Endothelial cell of umbilical vein (primary cell): Measurements from ENCODE around the gene WDR37. TPM values are rescaled to one million over a fixed set of nuclear protein-coding genes. Genes with fewer than 3 reads are reported as not detected.

ENCODE experiments used
- BruUV-seq: library from RNA; stranded (reverse); fragments of 400-500 nt; replicated peaks from 2 replicates; lab custom pipeline; 2021; lab: Mats Ljungman, UMichigan
- CTCF ChIA-PET: fragments of 300-600, 350-600 bp; sonication (Branson Sonifier 250); formaldehyde crosslinking; loops from one replicate; lab custom pipeline; 2021; ENCODE audit warnings: antibody characterized with exemption, inconsistent platforms; lab: Charles Lee
- POLR2A ChIA-PET: fragments of 300-600, 350-600 bp; sonication (Branson Sonifier 250); formaldehyde crosslinking; loops from one replicate; lab custom pipeline; 2021; ENCODE audit warnings: antibody characterized with exemption, inconsistent platforms; lab: Charles Lee
- DNase-seq: peaks from one replicate; pipeline ENCODE4 v3.0.0-alpha.2; 2011; ENCODE audit warnings: low read depth, low spot score
- FAIRE-seq: peaks from 2 replicates; lab custom pipeline; 2011; peaks lifted over from hg19 to GRCh38; lab: Jason Lieb, UNC
- H2AFZ ChIP-seq: 2 replicates; pipeline ENCODE4 v1.6.0; 2012; ENCODE audit warnings: low read depth, low read length, control low read depth, inconsistent platforms
- H3K27ac ChIP-seq: 2 replicates; pipeline ENCODE4 v1.5.1; 2011; ENCODE audit warnings: low read depth, mild to moderate bottlenecking, control low read depth, low read length, moderate library complexity; ENCODE audit not compliant: insufficient read depth
- H3K27me3 ChIP-seq, 2 experiments: 2 replicates each; pipeline versions ENCODE4 v1.6.0 to v1.6.1; 2011; ENCODE audit warnings: low read length in 2 of 2, mixed read lengths in 1 of 2; ENCODE audit not compliant: control insufficient read depth in 2 of 2, insufficient read depth in 2 of 2
- H3K36me3 ChIP-seq, 2 experiments: 2 replicates in 1 of 2; 3 replicates in 1 of 2; pipeline ENCODE4 v1.5.1; 2011; ENCODE audit warnings: low read length in 2 of 2, mild to moderate bottlenecking in 1 of 2, moderate library complexity in 1 of 2; ENCODE audit not compliant: control insufficient read depth in 2 of 2, insufficient read depth in 2 of 2; ENCODE audit errors: extremely low read depth in 1 of 2
- H3K4me1 ChIP-seq: 3 replicates; pipeline ENCODE4 v1.5.1; 2011; ENCODE audit warnings: mild to moderate bottlenecking, low read length; ENCODE audit not compliant: control insufficient read depth, insufficient read depth; ENCODE audit errors: extremely low read depth
- H3K4me2 ChIP-seq: 2 replicates; pipeline ENCODE4 v1.6.1; 2011; ENCODE audit warnings: low read length, control low read depth, mixed read lengths; ENCODE audit not compliant: insufficient read depth
- H3K4me3 ChIP-seq, 3 experiments: fragments of 200-600 bp in 1 of 3; sonication (generic), shearing (Covaris generic) in 1 of 3; replicated peaks in 1 of 3; 2 replicates each; pipeline ENCODE4 v1.5.1; 2011 to 2016; ENCODE audit warnings: control low read depth in 3 of 3, low read length in 3 of 3, mild to moderate bottlenecking in 2 of 3, inconsistent platforms in 1 of 3, low read depth in 1 of 3, moderate library complexity in 1 of 3; ENCODE audit not compliant: insufficient read depth in 1 of 3
- H3K79me2 ChIP-seq: 2 replicates; pipeline ENCODE4 v1.6.0; 2012; ENCODE audit warnings: low read length, inconsistent platforms; ENCODE audit not compliant: control insufficient read depth, insufficient read depth
- H3K9ac ChIP-seq: replicated peaks from 2 replicates; pipeline ENCODE3; 2011; ENCODE audit warnings: low read length, control low read depth; ENCODE audit not compliant: insufficient read depth; ENCODE audit errors: extremely low read depth
- H3K9me1 ChIP-seq: replicated peaks from 3 replicates; pipeline ENCODE4 v1.6.0; 2011; ENCODE audit warnings: mild to moderate bottlenecking, low read length; ENCODE audit not compliant: control insufficient read depth, insufficient read depth; ENCODE audit errors: extremely low read depth
- H3K9me3 ChIP-seq: replicated peaks from 2 replicates; pipeline ENCODE4 v1.5.1; 2012; ENCODE audit warnings: low read length, inconsistent platforms; ENCODE audit not compliant: control insufficient read depth, insufficient read depth
- H4K20me1 ChIP-seq: replicated peaks from 2 replicates; pipeline ENCODE3; 2011; ENCODE audit warnings: mild to moderate bottlenecking, low read length; ENCODE audit not compliant: control insufficient read depth, insufficient read depth; ENCODE audit errors: extremely low read depth
- CTCF ChIP-seq, 2 donors: IDR thresholded peaks; 1 replicate in 1 of 2; 2 replicates in 1 of 2; pipeline ENCODE4 v1.5.1; 2011; ENCODE audit warnings: low read length in 2 of 2, mild to moderate bottlenecking in 2 of 2, moderate library complexity in 2 of 2, control low read depth in 1 of 2, inconsistent platforms in 1 of 2, low read depth in 1 of 2; ENCODE audit not compliant: insufficient read depth in 1 of 2; ENCODE audit errors: extremely low read depth in 1 of 2
- EZH2 ChIP-seq: IDR thresholded peaks from 2 replicates; pipeline ENCODE4 v1.6.1; 2012; ENCODE audit warnings: borderline replicate concordance, low read depth, mild to moderate bottlenecking, moderate library complexity, low read length, inconsistent platforms; ENCODE audit not compliant: severe bottlenecking
- FOS ChIP-seq: IDR thresholded peaks from 2 replicates; pipeline ENCODE4 v1.6.1; 2011; ENCODE audit warnings: mild to moderate bottlenecking, low read length, moderate library complexity, borderline replicate concordance; ENCODE audit not compliant: insufficient read depth
- GATA2 ChIP-seq: IDR thresholded peaks from 2 replicates; pipeline ENCODE4 v1.7.0; 2011; ENCODE audit warnings: low read depth, mild to moderate bottlenecking, moderate library complexity, mixed read lengths, low read length; ENCODE audit not compliant: insufficient read length, insufficient read depth
- JUN ChIP-seq: IDR thresholded peaks from 2 replicates; pipeline ENCODE4 v1.6.1; 2011; ENCODE audit warnings: borderline replicate concordance, low read depth; ENCODE audit not compliant: insufficient read length, insufficient read depth
- MYC ChIP-seq: IDR thresholded peaks from one replicate; pipeline ENCODE4 v1.6.1; 2011; ENCODE audit warnings: mild to moderate bottlenecking, low read depth, low read length
- POLR2A ChIP-seq: IDR thresholded peaks from 2 replicates; pipeline ENCODE4 v1.6.1; 2012; ENCODE audit warnings: low read depth, mild to moderate bottlenecking, control low read depth, low read length
- POLR2AphosphoS5 ChIP-seq: IDR thresholded peaks from 2 replicates; pipeline ENCODE4 v1.6.1; 2012; ENCODE audit warnings: low read depth, mild to moderate bottlenecking, control low read depth, low read length, moderate library complexity; ENCODE audit not compliant: insufficient read depth
- dilution Hi-C: fragments of 300-500 bp; cut with MboI; formaldehyde crosslinking; loops from one replicate; pipeline ENCODE4 v1.15.0; 2019; ENCODE audit warnings: low sequenced_read_pairs; ENCODE audit not compliant: extremely low pct_ligation_motif_present
- intact Hi-C: fragments of 100-400 bp; cut with micrococcal nuclease; formaldehyde crosslinking; loops from one replicate; pipeline ENCODE4 v1.10.0; 2022
- polyA plus RNA-seq, 4 experiments: library from polyadenylated mRNA; depleted of rRNA in 3 of 4; stranded (reverse) in 3 of 4; unstranded in 1 of 4; fragments of >200 nt; gene quantifications; 2 replicates each; pipeline versions ENCODE4 v1.2.1 to v1.2.3, GENCODE V29; 2011 to 2012; ENCODE audit warnings: missing spikeins in 1 of 4
- total RNA-seq: library from RNA; stranded (reverse); gene quantifications from 2 replicates; pipeline ENCODE4 v1.2.3, GENCODE V29; 2021
- TF ChIP-seq, protein P1 (sequence below): IDR thresholded peaks from 2 replicates; pipeline ENCODE4 v1.6.1; 2011; ENCODE audit not compliant: insufficient read depth, insufficient read length

Gene WDR37
- total and polyA plus RNA-seq, 2 donors (not counting 3 experiments of a cell fraction or from before 2014, with no cell fraction given), result 21.7 to 25.5 TPM

GRCh38 chr10:1163831-1164230 lies 107.6 kb downstream of the WDR37 start:
- ChIA-PET CTCF (no interaction called here), POLR2A (no interaction called here)
- Histone ChIP-seq H3K9me1 (no peaks in the 10 kb centered on the region), H3K4me2 (no peak overlapping the region), H3K9ac (no peak overlapping the region), H3K4me3 (no peak overlapping the region), H3K27me3 (no peaks in the 10 kb centered on the region), H3K9me3 (no peaks in the 10 kb centered on the region), H3K79me2 (no peaks in the 10 kb centered on the region), H2AFZ (no peak overlapping the region), H4K20me1 (no peaks in the 10 kb centered on the region), H3K4me1 (no peaks in the 10 kb centered on the region), H3K36me3 (no peaks in the 10 kb centered on the region), H3K27ac (no peak overlapping the region)
- TF ChIP-seq POLR2AphosphoS5, result no peak
- TF ChIP-seq, protein P1, sequence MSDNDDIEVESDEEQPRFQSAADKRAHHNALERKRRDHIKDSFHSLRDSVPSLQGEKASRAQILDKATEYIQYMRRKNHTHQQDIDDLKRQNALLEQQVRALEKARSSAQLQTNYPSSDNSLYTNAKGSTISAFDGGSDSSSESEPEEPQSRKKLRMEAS, result no peak
- TF ChIP-seq POLR2A, result no peak
- no peak for TF ChIP-seq CTCF (IDR thresholded peaks at IDR 0.05; ENCODE audit: extremely low read depth in 1 of 2, insufficient read depth in 1 of 2, low read depth in 1 of 2, low read length in 2 of 2)
- no peak for TF ChIP-seq FOS
- TF ChIP-seq JUN, result no peak
- no peak for TF ChIP-seq GATA2
- no peak for TF ChIP-seq EZH2
- TF ChIP-seq MYC, result no peak
- intact Hi-C loops (no loop called here), dilution Hi-C loops (no loop called here)
- BruUV-seq, result no TSS peak
- no peak for DNase-seq
- FAIRE-seq, result no peak
